Loucy (cell line): ENCODE data around the gene PDX1.

ENCODE experiments used
- H2AFZ ChIP-seq: fragments of 200-600 bp; sonication (generic); 2 replicates; pipeline ENCODE4 v1.6.0; 2016; ENCODE audit warnings: antibody characterized with exemption, mild to moderate bottlenecking, low read length, moderate library complexity
- H3F3A ChIP-seq: fragments of 200-600 bp; 2 replicates; pipeline ENCODE4 v1.6.0; 2016; ENCODE audit warnings: antibody characterized with exemption, low read depth, mild to moderate bottlenecking
- H3K27me3 ChIP-seq: fragments of 200-600 bp; sonication (generic); 2 replicates; pipeline ENCODE4 v1.6.1; 2014; ENCODE audit warnings: low read length, mild to moderate bottlenecking; ENCODE audit not compliant: insufficient read depth, poor library complexity, severe bottlenecking
- H3K36me3 ChIP-seq: fragments of 200-600 bp; sonication (generic); 2 replicates; pipeline ENCODE4 v1.6.1; 2016; ENCODE audit warnings: low read length; ENCODE audit not compliant: insufficient read depth
- H3K4me1 ChIP-seq: fragments of 200-600 bp; sonication (generic); 2 replicates; pipeline ENCODE4 v1.5.1; 2014; ENCODE audit warnings: low read length, mild to moderate bottlenecking; ENCODE audit not compliant: insufficient read depth, poor library complexity, severe bottlenecking
- H3K4me2 ChIP-seq: fragments of 200-600 bp; sonication (generic); 2 replicates; pipeline ENCODE4 v1.6.0; 2014; ENCODE audit warnings: antibody characterized with exemption, low read length, low read depth, mild to moderate bottlenecking; ENCODE audit not compliant: poor library complexity, severe bottlenecking
- H3K4me3 ChIP-seq: fragments of 200-600 bp; sonication (generic); 2 replicates; pipeline ENCODE4 v1.5.1; 2014; ENCODE audit warnings: low read length, mild to moderate bottlenecking, mixed read lengths; ENCODE audit not compliant: poor library complexity, severe bottlenecking
- H3K79me2 ChIP-seq: fragments of 200-600 bp; sonication (generic); 2 replicates; pipeline ENCODE4 v1.6.1; 2014; ENCODE audit warnings: low read length; ENCODE audit not compliant: insufficient read depth
- H3K9ac ChIP-seq: fragments of 200-600 bp; sonication (generic); 2 replicates; pipeline ENCODE4 v1.6.0; 2014; ENCODE audit warnings: mild to moderate bottlenecking, low read depth, low read length, moderate library complexity; ENCODE audit not compliant: poor library complexity, severe bottlenecking
- H3K9me2 ChIP-seq: fragments of 200-600 bp; sonication (generic); replicated peaks from 2 replicates; pipeline ENCODE4 v1.6.1; 2016; ENCODE audit warnings: low read depth, low read length, mixed read lengths
- H3K9me3 ChIP-seq: fragments of 200-600 bp; sonication (generic); 2 replicates; pipeline ENCODE4 v1.6.1; 2014; ENCODE audit warnings: mild to moderate bottlenecking, antibody characterized with exemption, low read length, low read depth; ENCODE audit not compliant: insufficient read depth
- H4K20me1 ChIP-seq: fragments of 200-600 bp; sonication (generic); 2 replicates; pipeline ENCODE4 v1.6.0; 2014; ENCODE audit warnings: antibody characterized with exemption, low read length, mild to moderate bottlenecking; ENCODE audit not compliant: insufficient read depth, poor library complexity, severe bottlenecking
- CTCF ChIP-seq: fragments of 200-600 bp; sonication (generic); conservative IDR thresholded peaks from 2 replicates; pipeline ENCODE4 v1.5.1; 2014; ENCODE audit warnings: mild to moderate bottlenecking, antibody characterized with exemption, low read length
- EZH2phosphoT487 ChIP-seq: fragments of 200-600 bp; IDR thresholded peaks from 2 replicates; pipeline ENCODE4 v1.6.1; 2018; ENCODE audit warnings: antibody characterized with exemption, mild to moderate bottlenecking, moderate library complexity, borderline replicate concordance

The PDX1 gene

GRCh38 chr13:27967736-27968315, 48.0 kb downstream of the PDX1 start:
- Histone ChIP-seq H3K79me2 (no peaks in the 10 kb centered on the region), H3K4me1 (no peaks in the 10 kb centered on the region), H3K36me3 (no peaks in the 10 kb centered on the region), H3K9me2 (no peaks in the 10 kb centered on the region), H3K4me3 (no peak overlapping the region), H3F3A (no peaks in the 10 kb centered on the region), H3K9me3 (no peaks in the 10 kb centered on the region), H2AFZ (no peak overlapping the region), H3K4me2 (no peak overlapping the region), H3K9ac (no peak overlapping the region), H4K20me1 (no peaks in the 10 kb centered on the region), H3K27me3 (no peaks in the 10 kb centered on the region)
- TF ChIP-seq CTCF (no peak), EZH2phosphoT487 (no peak)

- Histone ChIP-seq H2AFZ (no peak overlapping the region), H3K9me2 (no peaks in the 10 kb centered on the region), H3K9me3 (no peaks in the 10 kb centered on the region), H3K9ac (no peak overlapping the region), H3F3A (no peaks in the 10 kb centered on the region), H3K36me3 (no peaks in the 10 kb centered on the region), H3K4me2 (no peak overlapping the region), H3K27me3 (no peaks in the 10 kb centered on the region), H3K4me1 (no peaks in the 10 kb centered on the region), H3K4me3 (no peak overlapping the region), H3K79me2 (no peaks in the 10 kb centered on the region), H4K20me1 (no peaks in the 10 kb centered on the region)
- TF ChIP-seq CTCF (no peak), EZH2phosphoT487 (no peak)
Observed at GRCh38 chr13:27968316-27969081, 48.7 kb downstream of the PDX1 start.

GRCh38 chr13:27969082-27969865, 49.5 kb downstream of the PDX1 start, which contains the start of gene CDX2:
CDX2 (minus strand) TSS chr13:27969315; CDS start chr13:27969006, 309 bp downstream.
- no peaks in the 10 kb centered on the region for H3K27me3 ChIP-seq
- no peak for TF ChIP-seq CTCF
- TF ChIP-seq EZH2phosphoT487: no peak
- no peaks in the 10 kb centered on the region for H3K79me2 ChIP-seq
- H3F3A ChIP-seq: no peaks in the 10 kb centered on the region
- no peaks in the 10 kb centered on the region for H4K20me1 ChIP-seq
- H3K4me2 ChIP-seq: no peak within 1 kb of the TSS
- H3K4me1 ChIP-seq: no peaks in the 10 kb centered on the region
- H3K4me3 ChIP-seq: no peak within 1 kb of the TSS
- no peaks in the 10 kb centered on the region for H3K9me3 ChIP-seq
- no peak within 1 kb of the TSS for H3K9ac ChIP-seq
- H3K36me3 ChIP-seq: no peaks in the 10 kb centered on the region
- no peaks in the 10 kb centered on the region for H3K9me2 ChIP-seq
- no peak within 1 kb of the TSS for H2AFZ ChIP-seq
